Ovary (tissue), 9 donors: ENCODE data around the gene UBA5. TPM values are rescaled to one million over a fixed set of nuclear protein-coding genes. Genes with fewer than 3 reads are reported as not detected.

Experiments used
- DNase-seq, 5 donors: peaks; one replicate each; pipeline ENCODE4 v3.0.0-alpha.2; 2019 to 2020
- H3K27ac ChIP-seq, 2 donors: fragments of 200-600 bp; one replicate each; pipeline versions ENCODE4 v1.5.1 to v1.8.0; 2019 to 2022
- H3K27me3 ChIP-seq: fragments of 200-600 bp; one replicate; pipeline ENCODE4 v1.8.0; 2022
- H3K36me3 ChIP-seq: fragments of 200-600 bp; sonication (generic); one replicate; pipeline ENCODE4 v1.5.1; 2019
- H3K4me1 ChIP-seq: one replicate; pipeline ENCODE4 v1.8.1; 2013; ENCODE audit warnings: mild to moderate bottlenecking, moderate library complexity; ENCODE audit not compliant: insufficient read depth
- H3K4me3 ChIP-seq: fragments of 200-600 bp; sonication (generic); one replicate; pipeline ENCODE4 v1.5.1; 2017
- H3K9me3 ChIP-seq, 2 donors: fragments of 200-600 bp in 1 of 2; sonication (generic) in 1 of 2; one replicate each; pipeline versions ENCODE4 v1.5.1 to v1.8.1; 2013 to 2019; ENCODE audit warnings: mild to moderate bottlenecking in 1 of 2, moderate library complexity in 1 of 2
- EP300 ChIP-seq: sonication (generic); formaldehyde crosslinking; IDR thresholded peaks from one replicate; pipeline ENCODE4 v1.6.1; 2017; ENCODE audit warnings: antibody characterized with exemption
- POLR2A ChIP-seq: fragments of 450-650 bp; IDR thresholded peaks from one replicate; pipeline ENCODE4 v1.6.1; 2017; ENCODE audit warnings: antibody characterized with exemption, mild to moderate bottlenecking, moderate library complexity
- WGBS, 3 donors: extraction: QIAGEN DNeasy Blood & Tissue Kit in 1 of 3; methylation state at CpG; one replicate each; pipeline versions ENCODE4 v1.1.5 to v1.1.7; 2013 to 2017; 5-methylcytosine and 5-hydroxymethylcytosine counted together
- intact Hi-C, 4 donors: fragments of 100-400 bp; cut with DNase I; formaldehyde crosslinking; loops; one replicate each; pipeline versions ENCODE4 v1.11.0 to v1.15.1; 2022 to 2023
- polyA plus RNA-seq, 2 donors: library from polyadenylated mRNA; stranded (reverse); fragments of 200-250 nt in 1 of 2; fragments of 350-450 nt in 1 of 2; fragmentation: Illumina TruSeq in 1 of 2; extraction: RNeasy Lipid Tissue Mini Kit (QIAGEN cat#74804) in 1 of 2; gene quantifications; one replicate each; pipeline ENCODE4 v1.2.3, GENCODE V29; 2013 to 2014
- total RNA-seq, 7 donors: library from RNA; depleted of rRNA in 2 of 7; stranded (reverse); fragments of >200 nt in 2 of 7; fragmentation: NEBNext Ultra II Directional in 3 of 7; extraction: Animal tissue kit (Norgen Biotek cat#: 25700) in 3 of 7; gene quantifications; one replicate each; pipeline versions ENCODE4 v1.1.0 to v1.2.4, GENCODE V29; 2016 to 2023
- TF ChIP-seq, protein P1 (sequence below), 3 donors: fragments of 450-650 bp in 2 of 3; fragments of 200-600 bp in 1 of 3; IDR thresholded peaks; one replicate each; pipeline versions ENCODE4 v1.5.1 to v1.8.0; 2016 to 2022; ENCODE audit warnings: antibody characterized with exemption in 3 of 3, mild to moderate bottlenecking in 1 of 3
- donor health status: DM: no; HTN: no; CAD: no; lungs with moderate emphysema.
- donor health status: DM: no; HTN: no; CAD: no.
- donor health status: Bipolar disorder and iron deficiency.
- donor health status: DM: yes; HTN: yes; CAD: no.
- donor health status: DM: no; HTN: no; CAD: no.
- donor health status: DM: yes; HTN: yes; CAD: no.

UBA5 gene
- total and polyA plus RNA-seq, 9 donors: 15.6 to 40.6 (median 29.1) TPM

DNA sequence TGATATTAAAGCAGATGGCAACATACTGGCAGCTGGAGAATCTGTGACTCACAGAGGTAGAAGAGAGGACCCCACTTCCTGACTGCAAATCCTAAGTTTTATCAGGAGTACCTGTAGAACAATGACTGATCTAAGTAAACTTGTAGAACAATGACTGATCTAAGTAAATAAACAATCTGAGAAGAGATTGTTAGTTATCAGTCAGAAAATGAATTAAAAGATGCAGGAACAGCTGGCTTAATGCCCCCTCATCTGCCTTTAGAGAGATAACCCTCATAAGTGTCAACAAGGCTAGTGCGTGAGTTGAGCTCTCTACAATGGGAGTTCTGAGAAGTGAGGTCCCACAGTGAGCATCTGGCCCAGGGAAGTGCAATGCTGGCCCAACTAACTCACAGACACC is 15.1 kb upstream of the UBA5 start:
- Histone ChIP-seq H3K9me3 (no peaks in the 10 kb centered on the region), H3K36me3 (no peaks in the 10 kb centered on the region), H3K27ac (no peak overlapping the region), H3K4me3 (no peak overlapping the region), H3K4me1 (no peaks in the 10 kb centered on the region), H3K27me3 (no peaks in the 10 kb centered on the region)
- intact Hi-C loops: loop anchor here in 2 of 4 donors (10.0 kb wide), 2 partner anchors 110 to 390 kb away; no protein-coding TSS in a partner anchor
- DNase-seq: no peak
- WGBS, 3 donors: 93 to 100% (median 96%) methylated on average over 1 of the region's 1 CpG
- TF ChIP-seq EP300 (no peak), POLR2A (no peak)
- TF ChIP-seq, protein P1, sequence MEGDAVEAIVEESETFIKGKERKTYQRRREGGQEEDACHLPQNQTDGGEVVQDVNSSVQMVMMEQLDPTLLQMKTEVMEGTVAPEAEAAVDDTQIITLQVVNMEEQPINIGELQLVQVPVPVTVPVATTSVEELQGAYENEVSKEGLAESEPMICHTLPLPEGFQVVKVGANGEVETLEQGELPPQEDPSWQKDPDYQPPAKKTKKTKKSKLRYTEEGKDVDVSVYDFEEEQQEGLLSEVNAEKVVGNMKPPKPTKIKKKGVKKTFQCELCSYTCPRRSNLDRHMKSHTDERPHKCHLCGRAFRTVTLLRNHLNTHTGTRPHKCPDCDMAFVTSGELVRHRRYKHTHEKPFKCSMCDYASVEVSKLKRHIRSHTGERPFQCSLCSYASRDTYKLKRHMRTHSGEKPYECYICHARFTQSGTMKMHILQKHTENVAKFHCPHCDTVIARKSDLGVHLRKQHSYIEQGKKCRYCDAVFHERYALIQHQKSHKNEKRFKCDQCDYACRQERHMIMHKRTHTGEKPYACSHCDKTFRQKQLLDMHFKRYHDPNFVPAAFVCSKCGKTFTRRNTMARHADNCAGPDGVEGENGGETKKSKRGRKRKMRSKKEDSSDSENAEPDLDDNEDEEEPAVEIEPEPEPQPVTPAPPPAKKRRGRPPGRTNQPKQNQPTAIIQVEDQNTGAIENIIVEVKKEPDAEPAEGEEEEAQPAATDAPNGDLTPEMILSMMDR (IDR thresholded peaks at IDR 0.05): no peak

DNA sequence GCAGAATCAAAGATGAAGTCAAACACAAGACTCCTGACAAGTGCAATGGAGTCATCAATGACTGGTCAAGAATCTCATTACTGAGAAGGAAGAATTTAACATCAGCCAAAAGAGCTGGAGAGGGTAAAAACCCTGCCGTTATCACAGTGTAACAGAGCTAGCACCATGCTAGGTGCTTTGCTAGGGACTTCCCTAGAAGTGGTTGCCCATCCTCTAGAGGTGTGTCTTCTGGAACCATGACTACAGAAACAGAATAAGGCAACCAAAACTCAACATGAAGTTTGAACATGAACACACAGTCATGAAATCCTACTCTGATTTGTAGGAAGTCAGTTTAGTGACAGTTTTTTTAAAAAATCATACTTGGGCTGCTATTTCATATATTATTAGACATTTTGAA is 10.0 kb upstream of the UBA5 start:
- H3K36me3 ChIP-seq: no peaks in the 10 kb centered on the region
- no peaks in the 10 kb centered on the region for H3K4me1 ChIP-seq
- WGBS, 3 donors: 0 to 97% (median 96%) methylated on average over 1 of the region's 1 CpG
- no peak overlapping the region for H3K27ac ChIP-seq
- TF ChIP-seq, protein P1 (IDR thresholded peaks at IDR 0.05): no peak
- TF ChIP-seq EP300 (no peak), POLR2A (no peak)
- no peaks in the 10 kb centered on the region for H3K9me3 ChIP-seq
- H3K27me3 ChIP-seq: no peaks in the 10 kb centered on the region
- DNase-seq: no peak
- no peak overlapping the region for H3K4me3 ChIP-seq
- intact Hi-C loops: loop anchor here in 1 of 4 donors (10.0 kb wide), 1 partner anchor 295 kb away; no protein-coding TSS in a partner anchor

DNA sequence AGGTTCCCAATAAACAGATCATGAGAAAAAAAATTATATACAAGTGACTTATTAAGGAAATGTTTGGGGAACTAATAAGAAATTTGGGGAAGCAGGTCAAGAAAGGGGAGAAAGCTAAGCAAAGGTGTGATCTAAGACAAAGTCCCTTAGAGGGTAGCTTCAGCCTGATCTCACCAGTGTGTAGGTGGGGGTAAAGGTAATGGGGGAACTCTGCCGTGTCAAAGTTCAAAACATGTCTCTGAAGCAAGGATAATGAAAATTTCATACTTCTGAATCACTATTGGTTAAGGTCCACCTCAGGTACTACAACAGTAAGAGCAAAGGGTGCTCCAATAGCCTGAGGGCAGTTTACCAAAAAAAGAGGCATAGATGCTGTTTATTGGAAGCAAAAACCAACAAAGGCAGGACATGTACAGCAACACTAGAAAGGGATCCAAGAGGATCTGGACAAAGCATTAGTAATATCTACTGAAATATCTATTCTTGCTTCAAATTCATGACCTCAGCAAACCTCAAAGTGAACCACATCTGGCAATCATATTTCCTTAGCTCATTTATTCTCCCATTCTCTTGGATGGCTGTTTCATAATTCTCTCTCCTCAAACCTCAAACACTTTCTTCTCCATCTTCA is 7.4 kb upstream of the UBA5 start:
- H3K4me3 ChIP-seq: no peak overlapping the region
- no peaks in the 10 kb centered on the region for H3K36me3 ChIP-seq
- no peaks in the 10 kb centered on the region for H3K27me3 ChIP-seq
- no peak overlapping the region for H3K27ac ChIP-seq
- TF ChIP-seq, protein P1 (IDR thresholded peaks at IDR 0.05): no peak
- TF ChIP-seq EP300: no peak
- TF ChIP-seq POLR2A: no peak
- intact Hi-C loops: loop anchor here in 1 of 4 donors (10.0 kb wide), 1 partner anchor 298 kb away; no protein-coding TSS in a partner anchor
- 93 to 97% (median 95%) methylated on average over 1 of the region's 1 CpG for whole genome bisulfite sequencing, 3 donors
- H3K4me1 ChIP-seq: no peaks in the 10 kb centered on the region
- no peak for DNase-seq
- H3K9me3 ChIP-seq: no peaks in the 10 kb centered on the region

- intact Hi-C loops: loop anchor here in 1 of 4 donors (10.0 kb wide), 1 partner anchor 299 kb away; no protein-coding TSS in a partner anchor
- no peaks in the 10 kb centered on the region for H3K36me3 ChIP-seq
- WGBS, 3 donors: 89 to 93% (median 93%) methylated on average over 2 of the region's 2 CpGs
Observed at GRCh38 chr3:132654190-132654589, 5.9 kb upstream of the UBA5 start.

More at GRCh38 chr3:132654190-132654589, 5.9 kb upstream of the UBA5 start:
- H3K4me1 ChIP-seq: no peaks in the 10 kb centered on the region
- no peak for TF ChIP-seq EP300
- TF ChIP-seq, protein P1 (IDR thresholded peaks at IDR 0.05): no peak
- TF ChIP-seq POLR2A: no peak
- H3K27me3 ChIP-seq: no peaks in the 10 kb centered on the region
- no peak overlapping the region for H3K27ac ChIP-seq
- no peak for DNase-seq
- no peaks in the 10 kb centered on the region for H3K9me3 ChIP-seq
- H3K4me3 ChIP-seq: no peak overlapping the region
